NCI-H1694 (cell line): ENCODE data around the gene ABAT.
"Not testable (repeated sequence)": the region's sequence is repeated elsewhere in the genome, so short reads cannot be mapped to it uniquely, and the experiment has no call there.

ENCODE experiments used
- DNase-seq: peaks from one replicate; lab custom pipeline; 2025; lab: John Stamatoyannopoulos, UW

The ABAT gene

GRCh38 chr16:8742068-8742467, 67.7 kb downstream of the ABAT start:
- no peak for DNase-seq

DNA sequence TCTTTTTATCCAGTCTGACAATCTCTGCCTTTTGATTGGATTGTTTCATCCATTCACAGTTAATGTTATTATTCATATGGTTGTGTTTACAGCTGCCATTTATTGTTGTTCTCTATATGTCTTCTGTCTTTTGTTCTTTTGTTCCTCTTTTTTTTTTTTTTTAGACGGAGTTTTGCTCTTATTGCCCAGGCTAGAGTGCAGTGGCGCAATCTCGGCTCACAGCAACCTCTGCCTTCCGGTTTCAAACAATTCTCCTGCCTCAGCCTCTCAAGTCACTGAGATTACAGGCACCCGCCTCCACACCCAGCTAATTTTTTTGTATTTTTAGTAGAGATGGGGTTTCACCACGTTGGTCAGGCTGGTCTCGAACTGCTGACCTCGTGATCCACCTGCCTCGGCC, 74.5 kb downstream of the ABAT start:
- DNase-seq, result not testable (repeated sequence)

GRCh38 chr16:8751481-8752311, 77.3 kb downstream of the ABAT start:
- no peak for DNase-seq

- no peak for DNase-seq
Observed at GRCh38 chr16:8752706-8753105, 78.3 kb downstream of the ABAT start.

GRCh38 chr16:8753416-8754054, 79.1 kb downstream of the ABAT start:
- no peak for DNase-seq

- peak; percentile 26 for DNase-seq
Observed at GRCh38 chr16:8756755-8757154, 82.3 kb downstream of the ABAT start.

DNA sequence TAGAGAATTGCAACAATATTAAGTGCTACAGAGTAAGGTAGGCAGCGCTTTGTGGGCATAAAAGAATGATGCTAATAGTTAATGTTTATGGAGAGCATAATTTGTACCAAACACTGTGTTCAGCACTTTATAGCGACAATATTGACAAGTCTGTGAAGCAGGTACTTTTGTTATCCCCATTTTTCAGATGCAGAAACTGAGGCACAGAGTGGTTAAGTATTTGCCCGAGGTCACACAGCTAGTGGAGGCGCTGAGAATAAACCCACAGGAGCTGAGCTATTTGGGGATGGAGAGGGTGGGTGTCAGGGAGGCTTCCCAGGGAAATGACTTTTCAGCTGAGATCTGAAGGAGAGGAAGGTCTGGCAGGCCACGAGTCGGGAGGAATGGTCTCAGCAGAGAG, 83.6 kb downstream of the ABAT start:
- no peak for DNase-seq

DNA sequence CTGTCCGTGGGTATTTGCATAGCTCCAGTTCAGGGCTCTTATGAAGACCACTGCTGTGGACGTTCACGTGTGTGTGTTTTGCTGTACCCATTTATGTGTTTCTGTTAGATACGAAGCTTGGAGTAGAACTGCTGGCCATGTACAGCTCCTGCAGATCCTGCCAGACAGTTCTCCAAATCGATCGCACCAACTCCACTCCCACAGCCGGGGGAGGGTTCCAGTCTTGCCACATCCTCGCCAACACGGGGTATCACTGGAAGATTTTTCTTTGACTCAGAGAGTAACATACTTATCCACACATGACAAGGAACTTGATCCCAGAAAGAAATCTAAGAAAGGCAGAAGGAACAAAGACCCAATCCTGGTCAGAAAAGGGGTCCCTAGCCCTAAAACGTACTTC, 85.6 kb downstream of the ABAT start:
- DNase-seq, result no peak

- DNase-seq, result no peak
Observed at GRCh38 chr16:8761078-8761477, 86.7 kb downstream of the ABAT start.

- no peak for DNase-seq
Observed at GRCh38 chr16:8762254-8762653, 87.8 kb downstream of the ABAT start.

GRCh38 chr16:8763083-8763482, 88.7 kb downstream of the ABAT start:
- no peak for DNase-seq

GRCh38 chr16:8763899-8764298, 89.5 kb downstream of the ABAT start:
- no peak for DNase-seq

- no peak for DNase-seq
Observed at GRCh38 chr16:8764525-8765250, 90.3 kb downstream of the ABAT start.

DNA sequence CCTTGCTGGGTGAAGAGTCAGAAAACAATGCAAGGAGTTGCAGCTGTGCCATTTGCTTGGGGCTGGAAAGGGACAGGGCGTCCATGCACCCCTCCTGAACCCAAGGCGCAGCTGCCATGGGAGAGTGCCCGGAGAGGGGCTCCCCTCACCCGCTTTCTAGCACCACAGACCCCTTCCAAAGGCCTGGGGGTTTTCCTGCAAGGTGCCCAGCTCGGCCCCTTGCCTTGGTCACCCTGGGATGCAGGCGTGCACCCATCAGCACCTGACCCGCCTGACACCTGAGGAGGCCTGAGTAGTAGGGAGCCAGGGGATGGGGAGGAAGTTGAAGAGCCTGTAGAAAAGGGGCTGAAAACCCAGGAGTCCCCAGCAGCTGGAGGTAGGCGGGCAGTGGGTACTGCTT, 92.8 kb downstream of the ABAT start:
- DNase-seq, result no peak

DNA sequence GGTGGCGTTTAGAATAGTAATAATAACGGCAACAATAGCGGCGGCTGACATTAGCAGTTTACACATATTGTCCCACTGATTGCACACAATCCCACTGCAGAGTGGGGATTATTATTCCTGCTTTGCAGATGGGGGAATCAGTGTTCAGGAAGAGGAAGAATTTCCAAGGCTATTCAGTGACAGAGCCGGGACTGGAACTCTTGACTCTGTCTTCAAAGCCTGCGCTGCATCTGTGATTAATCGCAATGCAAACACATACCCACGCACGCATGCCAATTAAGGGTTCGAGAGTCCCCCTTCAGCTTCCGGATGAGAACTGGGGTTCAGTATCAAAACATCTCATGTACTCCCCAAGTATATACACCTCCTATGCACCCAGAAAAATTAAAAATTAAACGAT, 93.9 kb downstream of the ABAT start:
- no peak for DNase-seq

- no peak for DNase-seq
Observed at GRCh38 chr16:8768692-8769091, 94.3 kb downstream of the ABAT start.

GRCh38 chr16:8773537-8773936, 99.1 kb downstream of the ABAT start:
- no peak for DNase-seq

DNA sequence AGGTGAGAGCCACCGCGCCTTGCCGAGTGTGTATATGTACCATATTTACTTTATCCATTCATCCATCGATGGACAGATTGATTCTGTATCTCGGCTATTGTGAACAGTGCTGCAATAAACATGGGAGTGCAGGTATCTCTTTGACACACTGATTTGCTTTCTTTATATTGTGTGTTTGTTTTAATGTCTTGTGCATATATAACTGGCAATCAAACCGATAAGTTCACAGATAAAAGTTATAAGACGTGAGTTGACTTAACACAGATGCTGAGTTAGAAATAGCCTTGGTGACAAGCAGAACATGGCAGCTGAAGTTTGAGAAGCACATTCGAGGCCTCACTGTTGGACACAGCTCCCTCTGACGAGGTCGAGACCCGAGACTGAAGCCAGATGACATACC, 99.8 kb downstream of the ABAT start:
- no peak for DNase-seq

DNA sequence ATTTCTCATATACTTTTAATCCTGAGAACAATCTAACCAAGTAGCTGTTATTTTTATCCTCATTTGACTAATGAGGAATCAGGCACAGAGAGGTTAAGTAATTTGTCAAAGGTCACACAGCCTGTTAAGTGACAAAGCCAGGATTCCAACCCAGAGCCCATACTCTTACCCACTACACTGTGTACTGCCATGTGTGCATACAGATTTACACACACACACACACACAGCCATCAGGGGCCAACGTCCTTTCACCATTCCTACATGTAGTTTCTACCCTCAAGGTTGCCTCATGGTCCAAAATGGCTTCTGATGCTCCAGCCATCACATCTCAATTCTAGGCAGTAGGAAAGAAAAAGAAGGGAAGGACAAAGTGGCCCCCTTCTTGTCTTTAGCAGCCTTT, 100.9 kb downstream of the ABAT start:
- no peak for DNase-seq

GRCh38 chr16:8776129-8776584, 101.7 kb downstream of the ABAT start:
- no peak for DNase-seq

- DNase-seq, result no peak
Observed at GRCh38 chr16:8777217-8777616, 102.8 kb downstream of the ABAT start.

GRCh38 chr16:8781797-8782196, 107.4 kb downstream of the ABAT start:
- DNase-seq, result no peak

DNA sequence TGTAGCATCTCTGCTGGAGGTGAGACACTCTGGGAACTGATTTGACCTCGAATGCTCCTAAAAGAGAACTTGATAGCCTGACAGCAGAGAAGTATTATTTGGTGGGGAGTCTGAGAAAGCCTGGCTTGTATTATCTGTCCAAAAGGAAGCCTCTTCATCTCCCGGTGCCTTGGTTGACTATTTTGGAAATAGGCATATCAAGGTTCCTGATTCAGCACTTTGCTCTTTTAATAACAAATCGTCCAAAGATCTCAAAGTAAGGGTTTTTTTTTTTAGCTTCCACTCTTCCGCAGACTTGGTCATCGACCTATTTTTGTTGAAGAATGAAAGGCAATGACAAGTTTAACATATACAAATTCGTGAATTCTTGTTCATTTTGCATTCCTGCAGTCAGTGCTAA, 108.3 kb downstream of the ABAT start:
- no peak for DNase-seq
